Measurements from ENCODE around the gene LYRM7.
"Not testable (repeated sequence)": the region's sequence is repeated elsewhere in the genome, so short reads cannot be mapped to it uniquely, and the experiment has no call there.

The LYRM7 gene

GRCh38 chr5:131245948-131246347 is 75.2 kb downstream of the LYRM7 start:
- Histone ChIP-seq H3K9me3 (ENCODE audit: low read length) (no peaks in the 10 kb centered on the region), H3K36me3 (ENCODE audit: insufficient read depth, low read length) (no peaks in the 10 kb centered on the region), H3K9ac (ENCODE audit: low read length) (no peak overlapping the region), H3K27ac (ENCODE audit: low read depth, low read length) (no peak overlapping the region), H3K27me3 (ENCODE audit: control insufficient read depth in 1 of 2, insufficient read depth in 2 of 2, low read length in 2 of 2) (no peaks in the 10 kb centered on the region), H3K4me1 (ENCODE audit: insufficient read depth, low read length) (no peaks in the 10 kb centered on the region), H3K4me3 (ENCODE audit: low read depth in 1 of 2, low read length in 2 of 2) (no peak overlapping the region)

- H3K27me3 ChIP-seq (ENCODE audit: control insufficient read depth in 1 of 2, insufficient read depth in 2 of 2, low read length in 2 of 2) = no peaks in the 10 kb centered on the region
- H3K36me3 ChIP-seq (ENCODE audit: insufficient read depth, low read length) = no peaks in the 10 kb centered on the region
These were observed 75.8 kb downstream of the LYRM7 start for GRCh38 chr5:131246504-131246903.

GRCh38 chr5:131250751-131251475 is 80.2 kb downstream of the LYRM7 start:
- Histone ChIP-seq H3K27ac (ENCODE audit: low read depth, low read length) (no peak overlapping the region), H3K9ac (ENCODE audit: low read length) (no peak overlapping the region), H3K27me3 (ENCODE audit: control insufficient read depth in 1 of 2, insufficient read depth in 2 of 2, low read length in 2 of 2) (no peaks in the 10 kb centered on the region), H3K4me3 (ENCODE audit: low read depth in 1 of 2, low read length in 2 of 2) (no peak overlapping the region), H3K4me1 (ENCODE audit: insufficient read depth, low read length) (no peaks in the 10 kb centered on the region), H3K36me3 (ENCODE audit: insufficient read depth, low read length) (no peaks in the 10 kb centered on the region), H3K9me3 (ENCODE audit: low read length) (no peaks in the 10 kb centered on the region)

More at GRCh38 chr5:131246504-131246903, 75.8 kb downstream of the LYRM7 start:
- Histone ChIP-seq H3K9me3 (ENCODE audit: low read length) (no peaks in the 10 kb centered on the region), H3K4me1 (ENCODE audit: insufficient read depth, low read length) (no peaks in the 10 kb centered on the region), H3K27ac (ENCODE audit: low read depth, low read length) (no peak overlapping the region), H3K4me3 (ENCODE audit: low read depth in 1 of 2, low read length in 2 of 2) (no peak overlapping the region), H3K9ac (ENCODE audit: low read length) (no peak overlapping the region)

GRCh38 chr5:131252824-131253171 is 82.1 kb downstream of the LYRM7 start:
- H3K9me3 ChIP-seq (ENCODE audit: low read length) = no peaks in the 10 kb centered on the region
- H3K36me3 ChIP-seq (ENCODE audit: insufficient read depth, low read length) = no peaks in the 10 kb centered on the region
- H3K27me3 ChIP-seq (ENCODE audit: control insufficient read depth in 1 of 2, insufficient read depth in 2 of 2, low read length in 2 of 2) = no peaks in the 10 kb centered on the region
- no peak overlapping the region for H3K27ac ChIP-seq (ENCODE audit: low read depth, low read length)
- H3K4me1 ChIP-seq (ENCODE audit: insufficient read depth, low read length) = no peaks in the 10 kb centered on the region
- H3K4me3 ChIP-seq (ENCODE audit: low read depth in 1 of 2, low read length in 2 of 2) = no peak overlapping the region
- no peak overlapping the region for H3K9ac ChIP-seq (ENCODE audit: low read length)

- not testable (repeated sequence) for H3K9ac ChIP-seq (ENCODE audit: low read length); H3K4me1 ChIP-seq (ENCODE audit: insufficient read depth, low read length); H3K4me3 ChIP-seq (ENCODE audit: low read depth in 1 of 2, low read length in 2 of 2); H3K27ac ChIP-seq (ENCODE audit: low read depth, low read length); H3K9me3 ChIP-seq (ENCODE audit: low read length); H3K36me3 ChIP-seq (ENCODE audit: insufficient read depth, low read length); H3K27me3 ChIP-seq (ENCODE audit: control insufficient read depth in 1 of 2, insufficient read depth in 2 of 2, low read length in 2 of 2)
These were observed 83.3 kb downstream of the LYRM7 start for GRCh38 chr5:131254025-131254424.

GRCh38 chr5:131254741-131255140 is 84.0 kb downstream of the LYRM7 start:
- Histone ChIP-seq H3K4me3 (ENCODE audit: low read depth in 1 of 2, low read length in 2 of 2) (no peak overlapping the region), H3K9ac (ENCODE audit: low read length) (no peak overlapping the region), H3K9me3 (ENCODE audit: low read length) (no peaks in the 10 kb centered on the region), H3K4me1 (ENCODE audit: insufficient read depth, low read length) (no peaks in the 10 kb centered on the region), H3K27ac (ENCODE audit: low read depth, low read length) (no peak overlapping the region), H3K27me3 (ENCODE audit: control insufficient read depth in 1 of 2, insufficient read depth in 2 of 2, low read length in 2 of 2) (no peaks in the 10 kb centered on the region), H3K36me3 (ENCODE audit: insufficient read depth, low read length) (no peaks in the 10 kb centered on the region)

Data from muscle layer of colon (tissue), 2 donors.